HEK293T (cell line): ENCODE results near the gene CCL1.

Experiments
- CTCF ChIA-PET: fragments of 350-600 bp; formaldehyde crosslinking; extraction: SDS; loops from one replicate; lab custom pipeline; 2021; ENCODE audit warnings: antibody characterized with exemption, inconsistent platforms; lab: Yijun Ruan, JAX
- POLR2A ChIA-PET: fragments of 350-600 bp; formaldehyde crosslinking; extraction: SDS; loops from one replicate; lab custom pipeline; 2020; ENCODE audit warnings: antibody characterized with exemption, inconsistent platforms; lab: Yijun Ruan, JAX
- DNase-seq: peaks from one replicate; pipeline ENCODE4 v3.0.0; 2012; ENCODE audit warnings: mixed read lengths; ENCODE audit errors: extremely low spot score
- ARNT ChIP-seq: fragments of 450-650 bp; IDR thresholded peaks from 2 replicates; pipeline ENCODE4 v1.6.1; 2017; ENCODE audit warnings: mild to moderate bottlenecking
- BHLHE40 ChIP-seq: fragments of 450-650 bp; IDR thresholded peaks from 2 replicates; pipeline ENCODE4 v1.6.1; 2016; ENCODE audit warnings: mild to moderate bottlenecking, moderate library complexity, borderline replicate concordance
- CTBP1 ChIP-seq: fragments of 450-650 bp; IDR thresholded peaks from 2 replicates; pipeline ENCODE4 v1.6.1; 2016; ENCODE audit warnings: borderline replicate concordance
- ELF4 ChIP-seq: fragments of 450-650 bp; IDR thresholded peaks from 2 replicates; pipeline ENCODE4 v1.6.1; 2017; ENCODE audit warnings: antibody characterized with exemption
- FOXA1 ChIP-seq: fragments of 450-650 bp; IDR thresholded peaks from 2 replicates; pipeline ENCODE4 v1.6.1; 2016; ENCODE audit warnings: mild to moderate bottlenecking
- FOXK2 ChIP-seq: fragments of 450-650 bp; IDR thresholded peaks from 2 replicates; pipeline ENCODE4 v1.6.1; 2016; ENCODE audit warnings: mild to moderate bottlenecking
- FOXM1 ChIP-seq: fragments of 450-650 bp; IDR thresholded peaks from 2 replicates; pipeline ENCODE4 v1.6.1; 2017; ENCODE audit warnings: mild to moderate bottlenecking, borderline replicate concordance
- HDGF ChIP-seq: fragments of 450-650 bp; IDR thresholded peaks from 2 replicates; pipeline ENCODE4 v1.6.1; 2017; ENCODE audit warnings: antibody characterized with exemption, borderline replicate concordance
- L3MBTL2 ChIP-seq: fragments of 450-650 bp; conservative IDR thresholded peaks from 2 replicates; pipeline ENCODE4 v1.6.1; 2016; ENCODE audit warnings: mild to moderate bottlenecking
- LEF1 ChIP-seq: fragments of 450-650 bp; IDR thresholded peaks from 2 replicates; pipeline ENCODE4 v1.6.1; 2017; ENCODE audit warnings: mild to moderate bottlenecking, borderline replicate concordance
- NFRKB ChIP-seq: fragments of 450-650 bp; IDR thresholded peaks from 2 replicates; pipeline ENCODE4 v1.6.1; 2016; ENCODE audit warnings: mild to moderate bottlenecking, moderate library complexity
- SP1 ChIP-seq: fragments of 450-650 bp; IDR thresholded peaks from 2 replicates; pipeline ENCODE4 v1.6.1; 2017
- SUZ12 ChIP-seq: fragments of 450-650 bp; IDR thresholded peaks from 2 replicates; pipeline ENCODE4 v1.6.1; 2016; ENCODE audit warnings: mild to moderate bottlenecking
- TARDBP ChIP-seq: fragments of 450-650 bp; IDR thresholded peaks from 2 replicates; pipeline ENCODE4 v1.6.1; 2016
- ZNF384 ChIP-seq: fragments of 450-650 bp; IDR thresholded peaks from 2 replicates; pipeline ENCODE4 v1.6.1; 2016
- TF ChIP-seq, protein P1 (sequence below): fragments of 450-650 bp; IDR thresholded peaks from 2 replicates; pipeline ENCODE4 v1.6.1; 2016

The CCL1 gene

DNA sequence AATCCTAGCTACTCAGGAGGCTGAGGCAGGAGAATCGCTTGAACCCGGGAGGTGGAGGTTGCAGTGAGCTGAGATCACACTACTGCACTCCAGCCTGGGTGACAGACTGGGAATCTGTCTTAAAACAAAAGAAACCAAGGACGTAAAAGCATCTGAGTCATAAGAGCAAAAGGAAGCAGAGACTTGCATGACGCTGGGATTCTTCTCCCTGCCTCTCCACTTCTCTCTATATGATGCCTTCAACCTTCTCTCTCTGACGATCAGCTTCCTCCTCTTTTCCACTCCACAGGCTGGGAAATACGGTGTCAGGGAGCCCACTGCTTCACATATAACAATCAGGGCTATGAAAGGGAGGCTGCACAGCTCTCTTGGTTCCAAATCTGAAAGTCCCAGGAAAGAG is 43.2 kb upstream of the CCL1 start:
- CTCF ChIA-PET, result no interaction called here
- TF ChIP-seq FOXA1, result no peak
- POLR2A ChIA-PET, result no interaction called here
- DNase-seq, result no peak

GRCh38 chr17:34403006-34403405 is 40.0 kb upstream of the CCL1 start:
- ChIA-PET POLR2A (no interaction called here), CTCF (no interaction called here)
- no peak for TF ChIP-seq BHLHE40
- no peak for TF ChIP-seq FOXK2
- no peak for TF ChIP-seq TARDBP
- DNase-seq, result no peak

GRCh38 chr17:34401165-34401564 is 38.1 kb upstream of the CCL1 start:
- CTCF ChIA-PET, result no interaction called here
- no peak for DNase-seq
- POLR2A ChIA-PET, result no interaction called here
- no peak for TF ChIP-seq FOXA1
- TF ChIP-seq, protein P1, sequence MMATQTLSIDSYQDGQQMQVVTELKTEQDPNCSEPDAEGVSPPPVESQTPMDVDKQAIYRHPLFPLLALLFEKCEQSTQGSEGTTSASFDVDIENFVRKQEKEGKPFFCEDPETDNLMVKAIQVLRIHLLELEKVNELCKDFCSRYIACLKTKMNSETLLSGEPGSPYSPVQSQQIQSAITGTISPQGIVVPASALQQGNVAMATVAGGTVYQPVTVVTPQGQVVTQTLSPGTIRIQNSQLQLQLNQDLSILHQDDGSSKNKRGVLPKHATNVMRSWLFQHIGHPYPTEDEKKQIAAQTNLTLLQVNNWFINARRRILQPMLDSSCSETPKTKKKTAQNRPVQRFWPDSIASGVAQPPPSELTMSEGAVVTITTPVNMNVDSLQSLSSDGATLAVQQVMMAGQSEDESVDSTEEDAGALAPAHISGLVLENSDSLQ, result no peak
- TF ChIP-seq L3MBTL2, result no peak
- TF ChIP-seq FOXK2, result no peak
- no peak for TF ChIP-seq ELF4
- TF ChIP-seq HDGF, result no peak
- no peak for TF ChIP-seq FOXM1
- TF ChIP-seq SP1, result no peak
- TF ChIP-seq NFRKB, result no peak
- no peak for TF ChIP-seq ZNF384
- TF ChIP-seq TARDBP, result no peak
- TF ChIP-seq SUZ12, result no peak
- TF ChIP-seq LEF1, result no peak
- TF ChIP-seq CTBP1, result no peak

- CTCF ChIA-PET, result interaction anchor here (0.8 kb wide), 1 partner anchor 10 kb away, joined by 3 read pairs; no protein-coding TSS in a partner anchor
- DNase-seq, result no peak
- no peak for TF ChIP-seq ARNT
- TF ChIP-seq BHLHE40, result no peak
- no peak for TF ChIP-seq FOXK2
- POLR2A ChIA-PET, result no interaction called here
Observed at GRCh38 chr17:34400301-34400931, 37.4 kb upstream of the CCL1 start.

DNA sequence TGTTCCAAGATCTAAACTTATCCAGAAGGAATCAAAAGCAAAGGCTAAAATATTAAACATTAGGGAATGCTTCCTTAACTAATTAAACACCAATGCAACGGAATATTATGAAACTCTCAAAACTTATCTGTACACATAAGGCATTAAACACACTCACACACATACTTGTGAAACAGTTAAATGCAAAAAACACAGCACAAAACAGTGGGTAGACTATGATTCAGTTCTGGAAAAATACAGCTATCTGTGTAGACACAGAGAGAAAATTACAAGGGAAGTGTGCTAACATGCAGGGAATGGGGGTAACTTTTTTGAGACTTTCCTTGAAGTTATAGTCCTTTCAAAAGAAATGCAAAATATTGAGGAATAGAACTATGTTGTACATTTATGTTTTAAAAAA is 36.7 kb upstream of the CCL1 start:
- CTCF ChIA-PET, result interaction anchor here (0.8 kb wide), 1 partner anchor 10 kb away, joined by 3 read pairs; no protein-coding TSS in a partner anchor
- TF ChIP-seq SUZ12, result no peak
- no peak for TF ChIP-seq LEF1
- TF ChIP-seq HDGF, result no peak
- TF ChIP-seq ARNT, result no peak
- no peak for TF ChIP-seq FOXA1
- no peak for TF ChIP-seq TARDBP
- no peak for TF ChIP-seq FOXK2
- no peak for TF ChIP-seq L3MBTL2
- no peak for TF ChIP-seq ZNF384
- POLR2A ChIA-PET, result no interaction called here
- DNase-seq, result no peak

DNA sequence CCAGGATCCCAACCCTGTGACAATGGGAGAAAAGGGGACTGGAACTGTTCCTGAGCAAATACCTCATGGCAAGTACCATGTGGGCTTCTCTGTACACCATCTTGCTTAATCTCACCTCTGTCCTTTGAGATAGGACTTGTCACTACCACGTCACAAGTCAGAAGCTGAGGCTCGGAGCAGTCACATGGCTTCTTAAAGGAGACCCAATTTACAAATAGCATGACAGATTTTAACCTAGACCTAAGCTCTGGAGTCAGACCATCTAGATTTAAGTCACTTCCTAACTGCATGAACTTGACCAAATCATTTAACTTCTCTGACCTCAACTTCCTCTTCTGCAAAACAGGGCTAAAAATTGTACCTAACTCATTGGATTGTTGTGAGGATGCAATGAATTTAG is 36.0 kb upstream of the CCL1 start:
- TF ChIP-seq LEF1, result no peak
- TF ChIP-seq ELF4, result no peak
- no peak for TF ChIP-seq ZNF384
- TF ChIP-seq SP1, result no peak
- TF ChIP-seq BHLHE40, result no peak
- TF ChIP-seq L3MBTL2, result no peak
- TF ChIP-seq, protein P1, result no peak
- no peak for TF ChIP-seq ARNT
- no peak for TF ChIP-seq FOXK2
- TF ChIP-seq HDGF, result no peak
- TF ChIP-seq FOXA1, result no peak
- TF ChIP-seq CTBP1, result no peak
- no peak for TF ChIP-seq NFRKB
- no peak for TF ChIP-seq SUZ12
- no peak for DNase-seq
- ChIA-PET CTCF (no interaction called here), POLR2A (no interaction called here)

GRCh38 chr17:34397265-34397664 is 34.2 kb upstream of the CCL1 start:
- CTCF ChIA-PET, result interaction anchor here (1.0 to 1.8 kb wide), 2 partner anchors 10 to 35 kb away, joined by 3 to 6 read pairs; no protein-coding TSS in a partner anchor
- no peak for DNase-seq

More at GRCh38 chr17:34397265-34397664, 34.2 kb upstream of the CCL1 start:
- TF ChIP-seq FOXA1 (no peak), NFRKB (no peak), SUZ12 (no peak), ARNT (no peak), FOXK2 (no peak), ZNF384 (no peak), SP1 (no peak), HDGF (no peak), FOXM1 (no peak), L3MBTL2 (no peak), TARDBP (no peak), ELF4 (no peak), CTBP1 (no peak), BHLHE40 (no peak), LEF1 (no peak)
- TF ChIP-seq, protein P1, result no peak
- POLR2A ChIA-PET, result no interaction called here
